ENCODE results near the gene MAGI2. TPM values are rescaled to one million over a fixed set of nuclear protein-coding genes. Genes with fewer than 3 reads are reported as not detected.

MAGI2 gene
- total and polyA plus RNA-seq, 2 experiments from 2014 or later = 10.4 to 26.4 TPM

GRCh38 chr7:79216236-79216635 lies 237.2 kb downstream of the MAGI2 start:
- Mint-ChIP-seq H3K4me3 (no peak overlapping the region), H3K27ac (no peak overlapping the region), H3K4me1 (peaks cover 3% of the 10 kb centered on the region; the same call in 1 of the 3 replicates), H3K27me3 (ENCODE audit: insufficient read depth, low read depth, poor library complexity) (no peaks in the 10 kb centered on the region), H3K36me3 (ENCODE audit: low read depth) (no peaks in the 10 kb centered on the region), H3K9me3 (no peaks in the 10 kb centered on the region)
- Histone ChIP-seq H3K4me1 (ENCODE audit: insufficient read depth) (no peaks in the 10 kb centered on the region), H3K4me2 (no peak overlapping the region), H2AFZ (peak overlapping the region; percentile 30; the same call in 1 of the 2 replicates), H3K27ac (ENCODE audit: low read depth) (no peak overlapping the region), H4K20me1 (replicated peaks; ENCODE audit: insufficient read depth) (no peaks in the 10 kb centered on the region), H3K36me3 (ENCODE audit: insufficient read depth) (no peaks in the 10 kb centered on the region), H3K79me2 (replicated peaks; ENCODE audit: insufficient read depth) (no peaks in the 10 kb centered on the region), H3F3A (replicated peaks; ENCODE audit: low read depth) (no peaks in the 10 kb centered on the region), H3K27me3 (ENCODE audit: insufficient read depth) (no peaks in the 10 kb centered on the region), H3K9me2 (ENCODE audit: insufficient read depth) (no peaks in the 10 kb centered on the region), H3K4me3 (no peak overlapping the region)
- ATAC-seq (no peak), DNase-seq (ENCODE audit: low spot score) (no peak)
- no peak for TF ChIP-seq JUNB (IDR thresholded peaks at IDR 0.05; ENCODE audit: unreplicated experiment)
- no peak for TF ChIP-seq STAT1 (IDR thresholded peaks at IDR 0.05; ENCODE audit: unreplicated experiment)
- TF ChIP-seq CTCF (conservative IDR thresholded peaks at IDR 0.05; ENCODE audit: low read depth in 2 of 2) = no peak
- no peak for TF ChIP-seq ZNF114 (CRISPR knock-in tag; IDR thresholded peaks at IDR 0.05)
- TF ChIP-seq NANOG (IDR thresholded peaks at IDR 0.05; ENCODE audit: borderline replicate concordance) = no peak
- TF ChIP-seq ZNF331 (CRISPR knock-in tag; IDR thresholded peaks at IDR 0.05; ENCODE audit: low read depth) = no peak
- no peak for TF ChIP-seq REST (IDR thresholded peaks at IDR 0.05; ENCODE audit: unreplicated experiment)
- TF ChIP-seq CREB1 (CRISPR knock-in tag; IDR thresholded peaks at IDR 0.05; ENCODE audit: low read depth) = no peak
- TF ChIP-seq ZNF462 (CRISPR knock-in tag; IDR thresholded peaks at IDR 0.05) = no peak
